HG03060 (cell line): Measurements from ENCODE around the gene SACM1L.
"Not testable (repeated sequence)": the region's sequence is repeated elsewhere in the genome, so short reads cannot be mapped to it uniquely, and the experiment has no call there.

ENCODE experiments used
- ATAC-seq: cut with Tn5 transposase; IDR thresholded peaks from one replicate; pipeline ENCODE4 v1.9.1; 2021; ENCODE audit warnings: low read depth, moderate number of reproducible peaks; ENCODE audit not compliant: unreplicated experiment

Gene SACM1L

DNA sequence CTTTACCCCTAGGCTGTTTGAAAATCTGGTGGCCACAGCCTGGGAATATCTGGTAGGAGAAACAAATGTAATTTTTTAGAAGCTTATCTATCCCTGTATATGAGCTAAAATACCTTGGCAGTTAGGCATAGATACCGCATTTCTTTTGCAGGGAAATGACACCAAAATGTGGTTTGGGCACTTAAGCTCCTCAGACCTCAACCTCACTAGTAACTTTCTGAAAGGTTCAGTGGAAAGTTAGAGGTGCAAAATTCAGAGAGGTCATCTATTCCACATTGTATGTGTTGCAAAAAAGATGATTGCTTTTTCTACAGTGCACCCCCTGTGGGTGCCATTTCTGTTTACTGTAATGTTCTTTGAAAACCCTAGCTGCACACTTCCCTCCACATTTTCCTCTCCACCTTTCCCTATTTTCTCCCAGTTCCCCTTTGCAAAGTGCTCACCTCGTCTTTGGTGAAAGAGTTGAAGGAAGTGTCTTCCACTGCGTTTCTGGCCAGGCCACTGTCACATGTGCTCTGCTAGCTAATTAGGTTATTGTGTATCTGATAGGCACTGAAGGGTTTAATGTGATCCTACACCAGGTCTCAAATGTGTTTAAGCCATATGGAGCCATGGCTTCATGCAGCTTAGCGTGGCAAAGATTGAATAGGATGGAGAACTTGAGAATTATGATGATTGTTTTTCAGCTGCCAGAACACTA, 1.3 kb downstream of the SACM1L start:
- no peak for ATAC-seq

DNA sequence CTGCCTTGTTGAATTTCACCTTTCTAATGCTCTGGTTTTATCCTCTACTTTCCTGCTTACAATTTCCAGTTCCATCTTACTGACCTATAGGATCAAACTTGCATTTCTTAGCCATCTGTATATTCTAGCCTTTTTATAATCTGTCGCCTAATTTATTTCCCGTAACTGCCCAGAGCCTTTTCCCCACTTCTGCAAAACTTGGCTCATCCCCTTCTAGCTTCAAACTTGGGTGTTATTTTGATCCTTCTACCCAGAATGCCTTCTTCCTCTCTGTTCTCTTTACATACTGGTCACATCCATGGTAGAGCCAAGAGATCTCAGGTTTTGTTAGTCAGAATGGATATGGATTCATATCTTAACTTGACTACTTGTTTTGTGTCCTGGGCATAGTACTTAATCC, 2.6 kb downstream of the SACM1L start:
- no peak for ATAC-seq

DNA sequence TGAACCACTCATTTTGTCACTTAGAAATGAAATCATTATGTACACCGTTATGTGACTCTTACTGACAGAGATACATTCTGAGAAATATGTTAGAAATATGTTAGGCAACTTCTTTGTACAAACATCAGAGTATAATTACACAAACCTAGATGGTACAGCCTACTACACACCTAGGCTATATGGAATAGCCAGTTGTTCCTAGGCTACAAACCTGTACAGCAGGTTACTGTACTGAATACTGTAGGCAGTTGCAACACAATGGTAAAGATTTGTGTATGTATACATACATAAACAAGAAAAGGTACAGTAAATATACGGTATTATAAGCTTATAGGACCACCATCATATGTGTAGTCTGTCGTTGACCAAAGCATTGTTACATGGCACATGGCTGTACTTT, 3.7 kb downstream of the SACM1L start:
- no peak for ATAC-seq

DNA sequence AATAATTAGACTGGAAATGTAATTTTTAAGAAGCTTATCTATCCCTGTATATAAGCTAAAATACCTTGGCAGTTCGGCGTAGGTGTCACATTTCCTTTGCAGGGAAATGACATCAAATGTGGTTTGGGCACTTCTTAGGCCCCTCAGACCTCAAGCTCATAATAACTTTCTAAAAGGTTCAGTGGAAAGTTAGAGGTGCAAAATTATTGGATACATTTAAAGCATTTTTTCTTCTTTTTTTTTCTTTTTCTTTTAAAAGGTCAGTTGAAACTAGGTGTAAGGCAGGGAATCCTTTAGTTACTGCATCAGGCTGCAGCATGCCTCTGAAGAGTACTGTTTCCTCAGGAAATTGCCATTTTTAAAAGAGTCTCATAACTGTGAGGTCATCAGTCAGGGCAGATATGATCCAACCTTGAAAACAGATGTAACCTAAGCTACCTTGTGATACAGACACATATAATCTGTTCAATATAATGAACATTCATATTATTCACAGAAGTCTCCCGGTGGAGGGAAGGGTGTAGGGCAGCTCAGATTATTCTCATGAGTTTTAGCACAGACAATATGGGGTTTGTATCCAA, 4.8 kb downstream of the SACM1L start:
- ATAC-seq: no peak

DNA sequence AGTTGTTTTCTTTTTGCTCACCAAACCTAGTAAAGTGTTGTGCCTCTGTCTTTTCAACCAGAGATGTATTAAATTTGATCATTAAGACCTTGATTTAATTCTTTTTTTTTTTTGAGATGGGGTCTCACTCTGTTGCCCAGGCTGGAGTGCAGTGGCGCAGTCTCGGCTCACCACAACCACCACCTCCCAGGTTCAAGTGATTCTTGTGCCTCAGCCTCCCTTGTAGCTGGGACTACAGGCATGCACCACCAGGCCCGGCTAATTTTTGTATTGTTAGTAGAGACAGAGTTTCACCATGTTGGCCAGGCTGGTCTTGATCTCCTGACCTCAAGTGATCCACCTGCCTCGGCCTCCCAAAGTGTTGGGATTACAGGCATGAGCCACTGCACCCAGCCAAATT, 6.0 kb downstream of the SACM1L start:
- ATAC-seq: not testable (repeated sequence)

DNA sequence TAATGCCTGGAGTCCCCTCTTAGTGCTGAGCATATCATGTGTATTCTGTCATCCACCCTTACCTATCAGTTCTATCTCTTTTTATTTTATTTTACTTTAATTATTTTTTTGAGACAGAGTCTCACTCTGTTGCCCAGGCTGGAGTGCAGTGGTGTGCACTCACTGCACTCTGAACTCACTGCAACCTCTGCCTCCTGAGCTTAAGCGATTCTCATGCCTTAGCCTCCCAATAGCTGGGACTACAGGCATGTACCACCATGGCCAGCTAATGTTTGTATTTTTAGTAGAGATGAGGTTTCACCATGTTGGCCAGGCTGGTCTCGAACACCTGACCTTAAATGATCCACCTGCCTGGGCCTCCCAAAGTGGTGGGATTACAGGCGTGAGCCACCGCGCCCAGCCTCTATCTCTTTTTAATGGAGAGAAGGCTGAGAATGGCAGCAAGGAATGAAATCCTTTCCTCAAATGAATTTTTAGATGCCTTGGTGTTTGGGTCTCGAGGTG, 11.4 kb downstream of the SACM1L start:
- no peak for ATAC-seq

DNA sequence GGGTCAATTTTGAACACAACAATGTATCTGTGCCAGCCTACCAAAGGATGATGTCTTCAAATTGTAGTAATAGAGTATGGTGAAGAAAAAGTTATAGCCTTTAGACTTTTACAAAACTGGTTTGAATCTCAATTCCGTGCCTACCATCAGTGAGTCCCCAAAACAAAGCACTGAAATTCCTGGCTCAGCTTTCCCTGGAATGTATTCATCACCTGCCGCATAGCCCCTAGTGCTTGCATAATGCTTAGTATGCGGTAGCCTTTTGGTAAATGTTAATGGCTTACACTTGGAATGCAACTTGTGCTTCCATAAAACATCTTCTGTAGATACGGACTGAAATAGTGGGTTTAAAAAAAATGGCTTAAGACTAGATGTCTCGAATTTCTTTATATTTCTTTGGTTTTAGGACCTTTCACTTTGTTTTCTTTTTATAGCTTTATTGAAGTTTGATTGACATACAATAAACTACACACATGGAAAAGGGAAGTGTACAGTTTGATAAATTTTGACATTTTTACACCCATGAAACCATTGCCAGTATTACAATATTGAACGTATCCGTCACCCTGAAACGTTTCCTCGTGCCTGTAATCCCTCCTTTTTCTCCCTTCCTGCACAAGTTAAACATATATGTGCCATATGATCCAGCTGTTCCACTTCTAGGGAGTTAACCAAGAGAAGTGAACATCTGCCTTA, 12.1 kb downstream of the SACM1L start:
- no peak for ATAC-seq

DNA sequence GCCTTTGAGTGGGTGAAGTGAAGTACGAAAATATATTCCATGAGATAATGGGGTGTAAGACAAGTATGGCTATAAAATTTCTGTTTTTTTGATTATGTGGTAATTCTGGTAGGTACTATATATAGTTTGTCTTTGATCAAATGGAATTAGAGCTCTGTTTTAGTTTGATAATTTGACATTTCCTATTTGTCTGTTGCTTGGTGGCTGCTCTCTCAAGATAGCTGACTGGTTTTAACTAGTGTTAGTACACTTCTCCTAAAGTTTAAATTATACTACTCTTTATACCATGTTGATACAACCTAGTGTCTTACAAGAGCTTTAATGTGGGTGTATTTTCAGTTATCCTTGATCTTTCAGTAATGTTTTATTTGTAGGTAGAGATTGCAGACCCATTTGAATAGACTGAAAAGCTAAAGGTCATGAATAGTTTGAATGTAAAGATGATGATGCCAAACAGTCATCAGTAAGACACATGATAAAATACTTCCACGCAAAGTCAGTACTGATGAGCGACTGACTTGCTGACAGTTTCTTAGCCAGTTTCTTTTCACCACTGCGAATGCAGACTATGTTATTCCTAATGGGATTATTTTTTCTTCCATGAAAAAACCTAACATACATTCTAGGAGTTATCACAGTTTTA, 15.2 kb downstream of the SACM1L start:
- no peak for ATAC-seq

DNA sequence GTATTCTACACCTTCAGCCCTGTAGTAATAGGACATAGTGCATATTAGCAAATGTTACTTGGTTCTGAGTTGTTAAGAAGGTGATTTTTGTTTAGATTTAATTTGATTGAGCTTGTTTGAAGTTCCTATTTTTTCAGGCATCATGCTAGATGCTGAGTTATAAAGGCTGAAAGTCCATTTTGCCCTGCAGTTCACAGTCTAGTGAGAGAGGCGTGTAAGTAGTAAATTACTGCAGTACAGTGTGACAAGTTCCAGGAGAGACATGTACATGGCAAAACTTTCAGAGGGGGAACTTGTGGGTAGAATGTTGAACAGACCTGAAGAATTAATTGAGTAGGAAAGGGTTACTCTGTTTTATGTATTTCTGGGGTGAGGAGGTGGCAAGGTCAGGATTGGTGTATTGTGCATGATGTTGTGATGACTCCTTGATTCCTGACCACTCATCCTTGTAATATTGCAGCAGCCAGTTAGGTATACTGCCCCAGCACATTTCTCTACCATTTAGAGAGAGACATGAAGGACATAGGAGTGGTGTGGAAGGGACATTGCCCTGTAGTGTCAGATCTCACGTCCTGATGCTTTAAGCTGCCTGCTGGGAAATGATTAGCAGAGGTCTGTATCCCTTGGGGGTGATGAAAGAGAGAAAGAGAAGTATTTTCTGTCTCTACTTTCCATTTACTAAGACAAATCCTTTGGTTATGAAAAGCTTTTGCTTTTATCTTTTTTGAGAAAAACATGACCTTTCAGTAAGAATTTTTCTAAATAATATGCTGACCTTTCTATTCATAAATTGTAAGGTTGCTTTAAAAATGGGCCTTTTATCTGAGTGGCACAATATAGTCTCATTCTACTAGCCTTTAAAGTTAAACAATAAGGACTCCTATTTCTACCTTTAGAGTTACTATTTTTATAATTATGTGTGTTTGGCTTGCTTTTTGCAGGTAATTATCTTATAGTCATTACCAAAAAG, 16.9 kb downstream of the SACM1L start:
- ATAC-seq: no peak

DNA sequence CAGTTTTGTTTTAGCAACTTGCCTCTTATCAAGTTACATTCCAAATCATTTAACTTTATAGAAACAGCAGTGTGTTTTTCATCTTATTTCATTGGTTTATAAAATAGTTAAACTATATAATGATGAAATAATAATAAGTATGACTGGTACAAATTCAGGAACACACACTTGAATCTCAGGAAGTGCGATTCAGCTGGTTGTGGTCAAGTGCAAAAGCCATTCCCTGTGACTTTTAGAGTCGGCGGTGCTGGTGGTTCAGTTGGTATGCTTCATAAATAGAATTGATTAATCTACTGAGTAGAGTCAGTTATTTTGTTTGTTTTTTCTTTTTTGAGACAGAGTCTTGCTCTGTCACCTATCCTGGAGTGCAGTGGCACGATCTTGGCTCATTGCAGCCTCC, 22.7 kb downstream of the SACM1L start:
- ATAC-seq: no peak

DNA sequence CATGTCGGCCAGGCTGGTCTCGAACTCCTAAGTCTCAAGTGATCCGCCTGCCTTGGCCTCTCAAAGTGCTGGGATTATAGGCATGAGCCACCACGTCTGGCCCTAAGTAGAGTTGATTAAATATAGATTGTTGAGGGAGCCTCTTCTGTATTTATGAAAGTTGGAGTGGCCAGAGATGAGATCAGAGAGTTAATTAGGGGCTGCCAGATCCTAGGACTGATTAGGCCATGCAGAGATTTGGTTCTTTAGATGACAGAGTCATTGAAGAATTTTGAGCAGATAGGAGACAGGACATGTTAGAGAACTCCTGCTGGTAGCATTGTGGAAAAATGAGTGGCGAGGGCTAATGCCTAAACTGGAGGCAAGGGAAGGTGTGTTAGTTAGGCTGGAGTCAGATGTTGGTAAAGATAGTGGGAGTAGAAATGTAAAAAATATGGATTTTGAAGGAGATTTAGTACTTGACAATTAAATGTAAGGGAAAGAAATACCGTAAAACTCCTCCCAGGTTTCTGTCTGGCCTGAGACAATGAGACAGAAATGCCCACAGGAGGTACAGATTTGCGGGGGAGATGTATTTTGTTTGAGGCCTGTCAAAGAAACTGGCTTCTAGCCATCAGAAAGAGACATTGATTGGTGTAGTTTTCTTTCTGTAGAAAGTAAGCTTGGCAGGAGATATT, 23.4 kb downstream of the SACM1L start:
- ATAC-seq: no peak

DNA sequence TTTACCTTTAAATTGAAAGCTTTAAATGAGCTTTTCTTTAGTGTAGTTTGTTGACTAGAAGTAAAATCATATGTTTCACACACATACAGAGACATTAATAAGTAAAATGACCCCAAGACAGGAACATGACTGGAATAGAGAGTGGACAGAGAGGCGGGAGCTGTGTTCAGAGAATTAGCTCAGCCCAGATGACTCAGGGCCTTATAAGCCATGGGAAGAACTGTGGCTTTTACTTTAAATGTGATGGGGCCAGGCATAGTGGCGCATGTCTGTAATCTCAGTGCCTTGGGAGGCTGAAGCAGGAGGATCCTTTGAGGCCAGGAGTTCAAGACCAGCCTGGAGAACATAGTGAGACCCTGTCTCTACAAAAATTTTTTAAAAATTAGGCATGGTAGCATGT, 26.7 kb downstream of the SACM1L start:
- ATAC-seq: no peak

DNA sequence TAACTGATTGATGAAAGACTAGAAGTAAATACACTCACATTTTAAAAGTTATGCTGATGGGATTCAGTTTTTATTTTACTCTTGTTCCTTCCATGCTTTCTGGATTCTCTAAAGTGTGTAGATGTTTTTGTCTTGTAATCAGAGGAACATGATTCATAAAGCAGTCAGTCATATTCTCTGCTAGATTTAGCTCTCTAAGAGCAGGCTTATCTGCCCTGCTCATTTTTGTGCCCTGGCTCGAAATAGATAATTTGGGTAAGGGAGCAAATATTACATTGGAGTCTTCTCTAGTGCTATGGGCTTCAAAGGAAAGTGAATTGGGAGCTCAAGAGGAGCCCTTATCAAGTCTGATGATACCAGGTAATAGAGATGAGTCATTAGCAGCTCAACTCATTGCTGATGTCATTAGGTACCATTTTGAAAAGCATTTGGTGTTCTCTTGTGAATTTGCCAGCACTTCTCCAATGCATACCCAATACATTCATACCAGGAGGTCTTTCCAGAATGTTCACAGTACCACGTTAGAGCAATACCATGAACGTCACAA, 27.7 kb downstream of the SACM1L start:
- ATAC-seq: no peak

DNA sequence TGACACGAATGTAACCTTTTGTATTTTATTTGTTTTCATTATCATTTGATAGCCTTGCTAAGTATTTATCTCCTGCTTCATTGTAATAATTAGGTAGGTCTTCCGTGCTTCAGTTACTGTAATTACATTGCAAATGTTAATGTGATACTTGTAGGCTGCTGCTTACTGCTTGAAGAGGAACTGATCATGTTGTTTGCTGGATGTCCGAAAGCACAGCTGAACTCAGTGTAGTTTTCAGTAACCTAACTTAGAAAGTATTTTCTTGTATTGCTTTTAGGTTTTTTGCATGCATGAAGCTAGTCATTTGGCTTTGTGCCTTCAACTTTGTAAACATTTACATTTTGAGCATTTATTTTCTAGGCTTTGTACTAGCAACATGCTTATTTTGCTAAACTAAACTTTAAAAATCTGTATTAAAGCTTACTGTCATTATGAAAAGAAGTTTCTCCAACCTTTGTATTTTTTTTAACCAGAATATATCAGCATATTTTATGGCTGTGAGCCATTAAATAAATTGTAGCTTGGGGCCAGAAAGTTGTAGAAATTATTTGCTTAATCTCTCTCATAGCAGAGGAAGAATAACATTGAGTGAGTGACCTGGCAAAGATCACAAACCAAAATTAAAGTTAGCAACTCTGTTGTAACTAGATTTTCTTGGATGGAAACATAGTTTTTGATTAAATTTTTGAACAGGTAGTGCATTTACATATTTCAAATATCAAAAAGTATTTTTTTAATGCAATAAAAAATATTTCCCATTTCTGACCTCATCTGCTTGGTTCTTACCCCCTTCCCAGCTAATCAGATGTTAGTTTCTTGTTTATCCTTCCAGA, 30.7 kb downstream of the SACM1L start:
- no peak for ATAC-seq

DNA sequence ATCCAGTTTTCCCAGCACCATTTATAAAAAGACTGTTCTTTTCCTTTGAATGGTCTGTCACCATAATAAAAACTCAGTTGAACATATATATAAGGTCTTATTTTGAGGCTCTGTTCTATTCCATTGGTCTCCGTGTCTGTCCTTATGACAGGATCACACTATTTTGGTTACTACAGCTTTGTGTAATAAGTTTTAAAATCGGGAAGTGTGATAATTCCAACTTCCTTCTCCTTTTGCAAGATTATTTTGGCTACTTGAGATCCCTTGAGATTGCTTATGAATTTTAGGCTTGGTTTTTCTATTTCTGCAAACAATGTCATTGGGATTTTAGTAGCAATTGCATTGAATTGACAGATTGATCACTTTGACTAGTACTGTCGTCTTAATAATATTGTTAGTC, 35.7 kb downstream of the SACM1L start:
- ATAC-seq: no peak

DNA sequence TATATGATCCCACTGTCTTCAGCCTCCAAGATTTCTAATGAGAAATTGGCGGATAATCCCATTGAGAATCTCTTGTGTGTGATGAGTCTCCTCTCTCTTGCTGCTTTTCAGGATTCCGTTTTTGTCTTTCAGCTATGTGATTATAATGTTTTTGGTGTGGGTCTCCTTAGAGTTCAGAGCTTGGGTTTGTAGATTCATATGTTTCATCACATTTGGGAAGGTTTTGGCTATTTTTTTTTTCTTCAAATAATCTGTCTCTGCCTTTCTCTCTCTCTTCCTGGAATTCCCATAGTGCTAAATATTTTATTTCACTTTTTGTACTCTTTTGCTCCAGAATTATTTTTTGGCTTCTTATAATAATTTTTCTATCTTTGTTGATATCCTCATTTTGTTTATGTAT, 40.4 kb downstream of the SACM1L start:
- no peak for ATAC-seq

DNA sequence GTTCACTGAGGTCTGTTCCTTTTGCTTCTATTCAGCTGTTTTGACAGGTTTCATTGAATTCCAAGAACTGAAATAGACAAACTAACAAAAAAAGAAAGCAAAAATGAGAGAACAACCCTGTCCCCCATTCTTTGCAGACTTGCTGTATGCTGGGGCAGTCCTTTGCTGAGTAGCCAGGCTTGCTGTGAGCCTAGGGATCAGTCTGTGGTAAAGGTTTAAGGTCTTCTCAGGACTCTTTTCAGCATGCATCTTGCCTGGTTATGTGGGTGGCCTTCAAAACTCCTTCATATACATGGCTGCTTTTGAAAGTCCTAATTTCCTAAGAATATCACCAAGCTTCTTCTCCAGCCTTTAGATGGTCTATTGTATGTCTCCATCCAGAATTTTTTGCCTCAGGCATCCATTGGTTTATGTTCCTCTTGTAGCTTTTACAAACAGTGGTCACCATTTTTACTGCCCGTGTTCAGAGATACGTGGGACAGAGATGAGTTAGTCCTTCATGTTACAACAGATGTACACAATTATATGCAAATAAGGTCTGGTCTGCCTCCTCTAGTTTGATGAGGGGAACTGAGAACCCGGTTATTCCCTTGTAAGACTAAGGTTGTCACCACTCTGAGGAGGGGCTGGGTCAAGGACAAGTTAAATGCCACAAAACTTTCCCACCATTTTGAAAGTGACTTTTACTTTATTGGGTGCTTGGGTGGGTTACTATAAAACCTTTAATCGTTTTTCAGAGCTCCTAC, 41.4 kb downstream of the SACM1L start:
- ATAC-seq: no peak

DNA sequence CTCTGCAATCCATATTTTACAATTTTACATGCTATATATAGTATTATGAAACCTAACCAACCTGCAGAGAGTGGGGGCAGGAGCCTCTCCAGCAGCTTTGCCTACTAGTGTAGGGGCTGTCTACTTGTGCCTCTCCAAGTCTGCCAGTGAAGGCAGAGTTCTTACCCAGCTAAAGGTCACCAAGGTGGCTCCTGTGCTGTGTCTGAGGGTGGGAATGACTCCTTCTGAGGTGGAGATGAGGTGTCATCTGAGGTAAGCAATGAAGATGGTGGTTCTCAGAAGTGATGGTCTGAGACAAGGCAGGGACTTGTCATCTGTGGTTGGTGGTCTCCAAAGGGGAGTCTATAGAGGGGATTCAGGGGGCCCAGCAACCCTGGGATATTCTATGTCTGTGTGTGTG, 47.5 kb downstream of the SACM1L start:
- ATAC-seq: no peak
